ENCODE results near the gene BICC1. TPM values are rescaled to one million over a fixed set of nuclear protein-coding genes. Genes with fewer than 3 reads are reported as not detected.

BICC1 gene
- total RNA-seq, 1 donor from 2014 or later, result 58.0 TPM

DNA sequence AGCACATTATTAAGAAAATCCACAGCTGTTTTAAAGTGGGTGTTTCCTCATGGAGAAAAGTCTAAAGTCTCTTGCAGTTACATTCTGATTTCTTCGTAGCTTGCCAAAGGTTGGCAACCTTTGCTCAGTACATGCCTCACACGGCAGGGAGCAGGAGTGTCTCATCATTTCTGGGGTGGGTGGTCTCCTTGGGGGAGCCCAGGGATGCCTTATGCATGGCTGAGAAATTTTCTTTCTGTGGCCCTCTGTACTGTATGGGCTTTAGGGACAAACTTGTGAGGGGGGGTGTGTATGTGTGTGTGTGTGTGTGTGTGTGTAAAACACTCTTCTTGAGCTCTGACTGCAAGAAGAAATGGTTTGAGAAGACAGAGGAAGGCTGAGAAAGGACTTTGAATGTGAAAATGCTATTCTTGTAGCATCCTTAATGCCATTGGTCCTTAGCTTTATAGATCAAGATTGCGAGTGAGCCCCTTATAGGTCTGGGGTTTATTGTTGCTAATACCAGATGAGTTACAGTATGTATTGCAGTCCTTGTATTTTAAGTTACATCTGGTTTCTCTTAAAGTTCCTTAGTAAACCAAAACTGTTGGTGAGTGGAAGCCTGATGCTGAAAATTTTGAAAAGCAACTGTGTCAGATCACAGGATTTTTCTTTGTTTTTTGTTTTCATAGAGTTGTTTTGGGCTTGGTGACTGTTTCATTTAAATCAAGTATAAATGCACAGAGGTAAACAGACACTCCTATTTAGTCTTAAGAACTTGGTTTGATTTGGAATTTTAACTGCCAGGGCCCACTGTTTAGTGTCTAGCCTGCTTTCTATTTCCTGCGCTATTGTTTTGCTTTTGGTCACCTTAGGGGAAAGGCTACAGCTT, 242.0 kb downstream of the BICC1 start:
- Histone ChIP-seq H3K36me3 (ENCODE audit: control insufficient read depth, insufficient read depth, low read length) (no peaks in the 10 kb centered on the region), H3K27me3 (ENCODE audit: control insufficient read depth, insufficient read depth, low read length) (no peaks in the 10 kb centered on the region), H3K4me3 (ENCODE audit: low read depth, low read length) (no peak overlapping the region)
- TF ChIP-seq, protein P1, sequence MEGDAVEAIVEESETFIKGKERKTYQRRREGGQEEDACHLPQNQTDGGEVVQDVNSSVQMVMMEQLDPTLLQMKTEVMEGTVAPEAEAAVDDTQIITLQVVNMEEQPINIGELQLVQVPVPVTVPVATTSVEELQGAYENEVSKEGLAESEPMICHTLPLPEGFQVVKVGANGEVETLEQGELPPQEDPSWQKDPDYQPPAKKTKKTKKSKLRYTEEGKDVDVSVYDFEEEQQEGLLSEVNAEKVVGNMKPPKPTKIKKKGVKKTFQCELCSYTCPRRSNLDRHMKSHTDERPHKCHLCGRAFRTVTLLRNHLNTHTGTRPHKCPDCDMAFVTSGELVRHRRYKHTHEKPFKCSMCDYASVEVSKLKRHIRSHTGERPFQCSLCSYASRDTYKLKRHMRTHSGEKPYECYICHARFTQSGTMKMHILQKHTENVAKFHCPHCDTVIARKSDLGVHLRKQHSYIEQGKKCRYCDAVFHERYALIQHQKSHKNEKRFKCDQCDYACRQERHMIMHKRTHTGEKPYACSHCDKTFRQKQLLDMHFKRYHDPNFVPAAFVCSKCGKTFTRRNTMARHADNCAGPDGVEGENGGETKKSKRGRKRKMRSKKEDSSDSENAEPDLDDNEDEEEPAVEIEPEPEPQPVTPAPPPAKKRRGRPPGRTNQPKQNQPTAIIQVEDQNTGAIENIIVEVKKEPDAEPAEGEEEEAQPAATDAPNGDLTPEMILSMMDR (IDR thresholded peaks at IDR 0.05; ENCODE audit: insufficient read depth, low read length, poor library complexity, severe bottlenecking), result no peak
- DNase-seq (ENCODE audit: low read depth), result no peak

DNA sequence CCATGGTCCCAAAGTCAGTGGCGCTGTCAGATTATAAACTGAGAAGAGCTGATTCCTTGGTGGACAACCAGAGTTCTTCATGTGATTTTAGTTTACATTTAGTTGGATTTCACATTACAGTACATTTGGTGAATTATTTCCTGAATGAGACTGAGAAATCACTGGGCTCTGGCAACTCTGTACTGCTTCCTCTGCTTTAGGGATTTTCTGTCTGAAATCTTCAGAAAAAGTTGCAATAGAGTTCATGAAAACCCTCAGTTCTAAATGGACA, 242.6 kb downstream of the BICC1 start:
- no peak for DNase-seq (ENCODE audit: low read depth)
- H3K4me3 ChIP-seq (ENCODE audit: low read depth, low read length), result no peak overlapping the region
- H3K36me3 ChIP-seq (ENCODE audit: control insufficient read depth, insufficient read depth, low read length), result no peaks in the 10 kb centered on the region
- H3K27me3 ChIP-seq (ENCODE audit: control insufficient read depth, insufficient read depth, low read length), result no peaks in the 10 kb centered on the region
- TF ChIP-seq, protein P1 (IDR thresholded peaks at IDR 0.05; ENCODE audit: insufficient read depth, low read length, poor library complexity, severe bottlenecking), result no peak

DNA sequence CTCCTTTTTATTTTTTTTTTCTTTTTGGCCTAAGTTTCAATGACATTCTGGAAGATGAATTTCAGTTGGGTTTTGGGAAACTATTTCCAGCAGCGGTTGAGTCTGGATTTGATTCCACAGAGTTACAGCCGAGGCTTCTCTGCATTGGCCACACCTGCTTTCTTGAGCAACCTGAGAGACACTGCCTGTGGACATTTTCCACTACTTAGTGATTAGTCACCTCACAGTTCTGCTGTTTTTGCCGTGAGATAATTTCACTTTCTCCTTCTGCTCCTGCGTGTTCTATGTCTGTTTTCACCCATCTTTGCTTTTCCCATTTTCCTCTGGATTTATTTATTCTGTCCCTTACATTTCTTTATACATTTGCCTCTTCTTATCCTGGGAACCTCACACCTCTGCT, 243.0 kb downstream of the BICC1 start:
- H3K36me3 ChIP-seq (ENCODE audit: control insufficient read depth, insufficient read depth, low read length), result no peaks in the 10 kb centered on the region
- DNase-seq (ENCODE audit: low read depth), result peak; percentile 54
- no peaks in the 10 kb centered on the region for H3K27me3 ChIP-seq (ENCODE audit: control insufficient read depth, insufficient read depth, low read length)
- TF ChIP-seq, protein P1 (IDR thresholded peaks at IDR 0.05; ENCODE audit: insufficient read depth, low read length, poor library complexity, severe bottlenecking), result no peak
- H3K4me3 ChIP-seq (ENCODE audit: low read depth, low read length), result peak overlapping the region; percentile 20

DNA sequence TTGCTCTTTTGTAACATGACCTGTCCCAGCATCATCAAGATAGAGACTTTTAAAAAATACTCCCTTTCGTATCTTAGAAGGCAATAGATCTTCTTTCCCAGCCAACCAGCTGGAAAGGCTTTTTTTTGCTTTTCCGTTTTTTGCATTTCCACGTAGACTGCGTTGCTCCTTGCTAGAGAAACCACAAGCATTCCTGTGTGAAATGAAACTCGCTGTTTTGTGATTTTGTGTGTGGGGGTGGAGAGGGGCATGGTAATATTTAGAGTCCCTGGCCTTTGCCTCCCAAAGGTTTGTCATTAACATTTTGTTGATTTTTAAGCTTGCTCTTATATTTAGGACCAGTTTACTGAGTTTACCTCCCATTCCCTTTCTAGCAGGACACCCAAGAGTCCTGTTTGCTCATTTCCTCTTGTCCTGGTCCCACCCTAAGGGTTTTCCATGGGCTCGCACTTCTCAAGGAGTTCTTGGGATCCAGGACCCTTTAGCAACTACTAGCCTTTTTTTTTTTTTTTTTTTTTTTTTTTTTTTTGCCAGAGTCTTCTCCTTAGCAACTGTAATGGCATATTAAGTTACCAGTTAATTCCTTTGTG, 243.6 kb downstream of the BICC1 start:
- DNase-seq (ENCODE audit: low read depth), result peak; percentile 29
- peak overlapping the region; percentile 20 for H3K4me3 ChIP-seq (ENCODE audit: low read depth, low read length)
- no peaks in the 10 kb centered on the region for H3K36me3 ChIP-seq (ENCODE audit: control insufficient read depth, insufficient read depth, low read length)
- H3K27me3 ChIP-seq (ENCODE audit: control insufficient read depth, insufficient read depth, low read length), result no peaks in the 10 kb centered on the region
- TF ChIP-seq, protein P1 (IDR thresholded peaks at IDR 0.05; ENCODE audit: insufficient read depth, low read length, poor library complexity, severe bottlenecking), result no peak

DNA sequence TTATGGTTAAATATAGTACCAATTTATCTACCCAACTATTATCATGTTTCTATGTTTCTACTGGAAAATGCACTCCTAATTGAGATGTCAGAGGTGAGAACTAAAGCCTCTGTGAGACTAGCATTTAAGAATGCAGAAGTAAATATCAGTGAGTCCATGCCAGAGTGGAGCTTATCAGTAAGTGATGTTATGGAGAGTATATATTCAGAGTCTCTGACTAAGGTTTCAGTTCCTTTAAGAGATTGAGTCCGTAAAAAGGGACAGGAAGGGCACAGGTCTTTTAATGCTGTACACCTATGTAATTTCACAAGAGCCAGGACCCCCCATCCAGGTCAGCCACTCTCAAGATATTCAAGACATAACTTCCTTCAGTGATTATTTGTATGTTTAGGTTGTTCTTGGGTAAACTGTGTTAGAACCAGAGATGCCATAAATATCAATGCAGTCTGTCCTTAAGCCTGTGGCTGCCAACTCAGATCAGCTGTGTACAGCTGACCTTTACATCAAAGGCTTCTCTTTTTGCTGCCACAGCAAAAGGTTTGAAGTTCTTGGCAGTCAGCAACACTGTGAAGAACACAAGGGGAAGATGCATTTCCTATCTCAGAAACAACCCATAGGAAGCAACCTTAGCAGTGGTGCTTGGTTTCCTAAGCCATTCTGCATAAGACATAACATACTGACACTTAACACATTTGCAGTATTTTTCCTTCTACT, 244.8 kb downstream of the BICC1 start:
- H3K4me3 ChIP-seq (ENCODE audit: low read depth, low read length), result no peak overlapping the region
- no peak for DNase-seq (ENCODE audit: low read depth)
- no peaks in the 10 kb centered on the region for H3K27me3 ChIP-seq (ENCODE audit: control insufficient read depth, insufficient read depth, low read length)
- no peaks in the 10 kb centered on the region for H3K36me3 ChIP-seq (ENCODE audit: control insufficient read depth, insufficient read depth, low read length)
- TF ChIP-seq, protein P1 (IDR thresholded peaks at IDR 0.05; ENCODE audit: insufficient read depth, low read length, poor library complexity, severe bottlenecking), result no peak

All from kidney epithelial cell (primary cell).